HG03196 (cell line): ENCODE data around the gene CATSPERD.

ENCODE experiments used
- ATAC-seq: cut with Tn5 transposase; IDR thresholded peaks from one replicate; pipeline ENCODE4 v1.9.1; 2021; ENCODE audit not compliant: unreplicated experiment

Gene CATSPERD

DNA sequence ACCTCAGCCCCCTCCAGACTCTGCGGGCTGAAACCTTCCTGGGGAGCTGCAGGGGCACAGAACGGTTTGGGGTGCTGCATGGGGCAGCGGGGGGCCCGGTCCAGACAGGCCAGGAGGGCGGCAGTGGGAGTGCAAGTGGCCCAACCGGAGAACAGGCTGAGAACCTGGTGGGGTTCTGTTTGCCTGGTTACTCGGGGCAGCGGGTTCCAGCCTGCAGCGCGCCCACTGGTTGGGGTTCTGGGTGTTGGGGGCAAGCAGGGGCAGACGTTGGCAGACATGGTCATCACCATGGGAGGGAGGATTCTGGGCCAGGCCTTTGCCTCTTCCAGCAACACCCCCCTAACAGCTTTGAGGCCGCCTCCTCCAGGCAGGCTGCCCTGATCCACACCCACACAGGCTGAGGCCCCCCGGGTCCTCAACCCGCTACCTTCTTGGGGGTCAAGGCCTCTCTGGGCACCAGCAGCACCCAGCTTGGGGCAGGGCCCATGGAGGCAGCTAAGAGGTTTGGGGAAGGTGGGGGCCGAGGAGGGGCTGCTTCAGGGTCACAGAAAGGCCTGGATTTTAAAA, 64.2 kb downstream of the CATSPERD start, which contains the start of gene PRR22:
TSS of gene PRR22 (minus strand) at position 166 of the 567 bp plus-strand sequence. CDS start at position 80, 86 bp downstream.
- no peak for ATAC-seq

DNA sequence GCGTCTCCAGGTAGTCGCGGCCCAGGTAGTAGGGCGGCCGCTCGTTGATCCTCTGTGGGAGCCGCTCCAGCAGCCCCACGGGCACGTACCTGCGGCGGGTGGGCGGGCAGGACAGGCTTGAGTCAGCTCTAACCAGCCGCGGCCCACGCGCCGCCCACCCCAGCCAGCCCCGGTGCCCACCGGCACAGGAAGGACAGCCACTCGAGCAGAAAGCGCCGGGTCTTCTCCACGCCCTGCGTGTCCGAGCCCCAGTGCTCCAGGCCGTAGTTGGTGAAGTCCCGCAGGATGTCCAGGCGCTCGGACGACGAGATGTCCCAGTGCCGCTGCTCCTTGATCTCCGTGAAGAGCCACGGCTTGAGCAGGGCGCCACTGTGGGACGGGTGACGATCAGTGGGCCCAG, 65.0 kb downstream of the CATSPERD start:
- no peak for ATAC-seq

DNA sequence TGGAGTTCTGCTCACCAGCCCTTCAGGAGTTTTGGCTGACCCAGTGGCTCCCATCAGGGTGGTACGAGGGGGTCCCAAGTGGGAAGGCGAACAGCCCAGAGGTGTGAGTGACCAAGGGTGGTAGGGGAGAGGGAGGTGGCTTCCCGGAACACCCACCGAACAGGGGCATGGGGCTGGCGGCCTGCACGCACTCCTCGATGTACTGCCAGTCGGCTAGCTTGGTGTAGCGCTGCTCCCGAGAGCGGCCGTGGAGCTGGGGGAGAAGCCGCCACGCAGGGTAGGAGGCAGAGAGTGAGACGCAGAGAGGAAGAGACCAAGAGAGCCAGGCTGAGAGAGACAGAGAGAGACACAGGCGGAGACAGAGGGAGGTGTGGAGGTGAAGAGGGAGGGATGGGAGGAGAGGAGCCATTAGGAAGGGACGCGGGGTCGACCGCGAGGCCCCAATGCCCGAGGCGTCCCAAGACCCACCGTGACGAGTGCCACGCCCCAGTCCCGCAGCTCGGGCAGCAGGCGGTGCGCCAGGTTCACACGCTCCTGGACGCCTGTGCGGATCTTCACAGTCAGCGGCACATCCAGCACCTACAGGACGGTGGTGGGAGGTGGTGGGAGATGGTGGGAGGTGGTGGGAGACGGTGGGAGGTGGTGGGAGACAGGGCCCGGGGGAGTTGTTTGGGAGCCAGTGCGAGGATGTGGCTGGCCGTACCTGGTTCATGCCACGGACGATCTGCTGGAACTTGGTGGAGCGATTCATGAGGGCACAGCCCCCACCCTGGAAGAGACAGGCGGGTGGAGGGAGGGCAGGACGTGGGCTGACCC, 66.4 kb downstream of the CATSPERD start:
- no peak for ATAC-seq

DNA sequence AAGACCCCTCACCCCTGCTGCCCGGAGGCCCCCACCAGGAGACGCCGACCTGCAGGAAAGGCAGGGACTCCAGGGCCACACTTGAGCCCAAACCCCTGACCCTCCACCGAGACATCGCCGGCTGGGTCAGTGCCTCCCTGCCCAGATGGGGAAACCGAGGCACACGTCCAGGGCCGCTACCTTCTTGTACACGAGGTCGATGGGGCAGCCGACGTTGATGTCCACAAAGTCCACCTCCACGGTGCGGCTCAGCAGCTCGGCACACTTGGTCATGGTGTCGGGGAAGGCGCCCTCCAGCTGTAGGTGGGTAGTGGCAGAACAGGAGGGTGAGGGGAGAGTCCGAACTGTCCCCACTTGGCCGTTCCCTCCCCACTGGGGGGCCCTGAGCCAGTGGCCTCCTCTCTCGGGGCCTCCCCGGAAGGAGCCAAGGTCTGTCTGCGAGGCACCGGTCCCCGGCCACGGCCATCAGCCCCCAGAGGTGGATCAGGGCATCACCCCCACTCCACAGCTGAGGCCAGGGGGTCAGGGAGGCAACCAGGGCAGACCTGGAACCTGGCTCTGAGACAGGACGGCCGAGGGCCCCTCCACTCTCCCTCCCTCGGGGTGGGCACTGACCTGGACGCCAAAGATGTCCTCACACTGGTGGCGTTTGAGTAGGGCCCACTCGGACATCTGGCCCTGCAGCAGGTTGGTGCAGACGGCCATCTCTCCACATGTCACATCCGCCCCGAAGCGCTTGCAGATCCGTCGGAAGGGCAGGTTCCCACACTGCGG, 67.2 kb downstream of the CATSPERD start:
- no peak for ATAC-seq

DNA sequence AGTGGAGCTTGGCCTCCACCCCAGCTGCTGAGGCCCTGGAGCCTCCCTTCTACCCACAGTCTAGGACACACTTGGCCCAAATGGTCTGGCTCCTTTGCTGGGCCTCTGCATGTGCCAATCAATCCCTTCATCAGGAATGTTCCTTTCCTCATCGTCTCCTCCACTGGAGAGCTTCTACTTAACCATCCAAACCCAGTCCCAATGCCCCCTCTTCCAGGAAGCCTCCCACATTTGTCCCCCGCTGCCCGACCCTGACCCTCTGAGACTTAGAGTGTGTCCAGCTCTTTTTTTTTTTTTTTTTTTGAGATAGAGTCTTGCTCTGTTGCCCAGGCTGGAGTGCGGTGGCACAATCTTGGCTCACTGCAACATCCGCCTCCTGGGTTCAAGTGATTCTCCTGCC, 68.0 kb downstream of the CATSPERD start:
- ATAC-seq, result no peak

DNA sequence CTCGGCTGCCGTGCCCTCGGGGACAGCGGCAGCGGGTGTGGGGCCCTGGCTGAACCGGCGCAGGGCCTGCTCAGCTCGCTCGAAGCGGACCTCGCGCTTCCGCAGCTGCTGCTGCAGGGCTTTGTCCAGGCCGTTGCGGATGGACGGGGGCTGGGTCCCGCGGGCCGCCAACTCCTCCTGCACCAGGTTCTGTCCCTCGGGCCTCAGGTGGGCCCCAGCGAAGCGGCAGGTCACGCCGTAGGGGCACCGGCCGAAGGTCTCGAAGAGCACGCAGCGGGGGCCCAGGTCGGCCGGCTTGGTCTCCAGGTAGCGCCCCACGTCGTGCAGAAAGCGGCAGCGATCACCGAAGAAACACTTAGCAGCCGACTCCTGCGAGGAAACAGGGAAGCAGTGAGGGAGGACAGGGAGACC, 68.9 kb downstream of the CATSPERD start:
- no peak for ATAC-seq

DNA sequence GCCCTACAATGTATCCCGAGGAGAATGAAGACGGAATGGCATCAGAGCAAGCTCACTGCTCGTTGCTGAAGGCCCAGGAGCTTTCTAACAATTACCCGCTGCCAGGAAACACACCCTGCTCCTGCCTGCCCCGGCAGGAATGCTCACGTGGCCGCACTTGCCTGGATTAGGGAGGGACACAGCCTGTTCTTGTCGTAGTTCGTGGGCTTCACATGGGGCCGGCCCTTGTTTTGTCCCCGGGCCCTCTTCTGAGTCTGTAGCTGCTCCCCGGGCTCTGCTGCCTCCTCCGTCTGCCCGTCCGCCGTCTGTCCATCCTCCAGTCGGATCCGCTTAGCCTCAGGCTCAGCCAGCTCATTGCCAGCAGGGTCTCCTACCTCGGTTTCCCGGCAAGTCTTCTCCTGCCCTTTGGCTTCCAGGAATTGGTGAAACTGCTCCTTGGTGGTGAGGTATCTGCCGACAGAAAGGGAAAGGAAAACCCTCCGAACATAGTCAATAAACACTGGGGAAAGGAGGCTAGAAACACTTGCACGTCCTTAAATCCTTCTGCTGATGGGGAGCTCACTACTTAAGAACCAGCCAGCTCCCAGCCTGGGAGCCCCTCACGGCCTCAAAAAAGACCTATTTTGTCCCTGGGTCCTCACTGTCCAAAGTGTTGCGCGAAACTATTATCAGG, 69.6 kb downstream of the CATSPERD start:
- no peak for ATAC-seq

DNA sequence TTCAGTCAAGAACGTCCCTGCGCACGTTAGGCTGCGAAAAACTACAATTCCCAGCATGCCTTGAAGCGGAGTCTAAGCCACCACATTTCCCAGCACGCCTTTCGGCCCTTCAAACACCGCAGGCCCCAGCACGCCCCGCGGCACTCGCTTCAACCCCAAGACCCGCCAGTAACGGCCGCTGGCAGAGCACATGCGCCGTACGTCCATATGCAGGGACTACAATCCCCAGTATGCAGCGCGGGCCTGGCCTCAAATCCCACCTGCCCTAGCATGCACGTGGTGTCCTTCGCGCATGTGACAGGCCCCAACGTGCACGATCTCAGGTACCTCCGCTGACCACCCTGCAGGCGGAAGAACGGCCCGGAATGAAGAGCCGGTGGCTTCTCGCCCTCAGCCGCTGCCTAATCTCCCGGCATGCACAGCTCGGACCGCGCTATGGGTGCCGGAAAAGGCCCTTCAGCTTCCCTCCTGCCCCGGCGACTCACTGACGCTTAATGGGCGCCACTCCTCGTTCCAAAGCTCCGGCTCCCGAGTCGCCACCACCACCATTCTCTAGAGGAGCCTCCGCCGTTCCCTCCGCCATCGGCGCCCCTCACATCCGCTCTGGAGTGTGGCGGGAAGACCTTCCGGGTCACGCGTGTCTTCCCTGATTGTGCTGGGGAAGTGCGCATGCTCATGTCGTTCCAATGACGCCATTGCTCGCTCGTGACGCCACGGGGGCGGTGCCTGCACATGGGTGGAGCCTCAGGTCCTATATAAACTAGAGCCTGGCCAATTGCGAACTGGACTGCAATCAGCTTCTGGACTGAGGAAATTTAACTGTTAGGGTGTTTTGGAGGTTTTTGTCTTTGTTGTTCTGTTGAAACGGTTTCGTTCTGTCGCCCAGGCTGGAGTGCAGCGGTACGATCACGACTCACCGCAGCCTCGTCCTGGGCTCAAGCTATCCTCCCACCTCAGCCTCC, 70.4 kb downstream of the CATSPERD start, which contains the start of gene DUS3L:
TSS of gene DUS3L (minus strand) at position 605 of the 962 bp plus-strand sequence. CDS start at position 583, 22 bp downstream.
- ATAC-seq, result peak; percentile 86

DNA sequence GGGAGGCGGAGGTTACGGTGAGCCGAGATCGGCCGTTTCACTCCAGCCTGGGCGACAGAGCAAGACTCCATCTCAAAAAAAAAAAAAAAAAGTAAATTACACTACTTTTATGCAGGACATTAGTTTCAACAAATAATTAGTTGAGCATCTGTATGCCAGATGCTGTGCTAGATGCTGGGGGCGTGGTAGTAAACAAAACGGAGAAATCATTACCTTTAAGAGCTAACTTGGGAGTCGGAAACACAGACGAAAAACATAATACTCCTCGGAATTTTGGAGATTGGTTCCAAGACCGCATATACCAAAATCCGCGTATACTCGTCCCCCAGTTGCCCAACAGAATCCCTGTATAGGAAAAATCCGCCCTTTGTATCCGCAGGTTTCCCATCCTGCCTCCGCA, 71.8 kb downstream of the CATSPERD start:
- no peak for ATAC-seq

DNA sequence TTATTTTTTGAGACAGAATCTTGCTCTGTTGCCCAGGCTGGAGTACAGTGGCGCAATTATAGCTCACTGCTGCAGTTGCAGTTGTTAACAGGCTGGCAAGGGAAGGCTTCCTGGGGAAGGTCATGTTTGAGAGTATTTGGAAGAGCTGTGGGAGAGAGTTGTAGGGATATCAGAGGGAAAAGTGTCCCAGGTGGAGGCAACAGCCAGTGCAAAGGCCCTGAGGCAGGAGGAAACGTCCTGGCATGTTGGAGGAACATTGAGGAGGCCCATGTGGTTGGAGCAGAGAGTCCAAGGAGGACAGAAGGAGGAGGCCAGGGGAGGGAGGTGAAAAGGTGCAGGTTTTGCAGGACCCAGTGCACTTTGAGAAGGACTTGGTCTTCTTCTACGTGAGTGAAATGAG, 72.8 kb downstream of the CATSPERD start:
- ATAC-seq, result no peak

DNA sequence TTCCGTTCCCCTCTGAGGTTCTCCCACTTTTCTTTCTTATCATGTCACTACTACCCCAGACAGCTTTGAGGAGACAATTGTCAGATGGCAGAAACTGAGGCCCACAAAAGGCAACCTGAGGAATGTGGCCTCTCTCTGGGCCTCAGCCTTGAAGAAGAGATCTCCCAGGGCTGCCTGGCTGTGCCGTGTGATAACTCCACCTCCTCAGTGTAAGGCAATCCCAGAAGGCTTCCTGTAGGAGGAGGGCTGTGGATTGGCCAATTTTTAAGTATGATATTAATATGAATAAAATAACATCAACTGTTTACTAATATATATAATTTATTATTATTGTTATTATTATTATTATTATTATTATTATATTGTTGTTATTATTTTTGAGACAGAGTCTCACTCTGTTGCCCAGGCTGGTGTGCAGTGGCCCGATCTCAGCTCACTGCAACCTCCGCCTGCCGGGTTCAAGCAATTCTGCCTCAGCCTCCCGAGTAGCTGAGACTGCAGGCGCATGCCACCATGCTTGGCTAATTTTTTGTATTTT, 75.0 kb downstream of the CATSPERD start:
- ATAC-seq, result no peak

DNA sequence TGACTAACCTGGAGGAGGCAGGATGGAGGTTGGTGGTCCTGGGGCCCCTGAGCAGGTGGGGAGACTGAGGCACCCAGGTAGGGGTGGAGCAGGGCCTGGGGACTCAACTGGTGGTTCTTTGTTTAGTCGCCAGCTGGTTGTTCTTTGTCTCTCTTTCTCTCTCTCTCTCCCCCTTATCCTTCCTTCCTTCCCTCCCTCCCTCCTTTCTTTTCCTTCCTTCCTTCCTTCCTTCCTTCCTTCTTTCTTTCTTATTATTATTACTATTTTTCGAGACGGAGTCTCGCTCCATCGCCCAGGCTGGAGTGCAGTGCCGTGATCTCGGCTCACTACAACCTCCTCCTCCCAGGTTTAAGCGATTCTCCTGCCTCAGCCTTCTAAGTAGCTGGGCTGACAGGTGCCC, 77.8 kb downstream of the CATSPERD start:
- no peak for ATAC-seq

DNA sequence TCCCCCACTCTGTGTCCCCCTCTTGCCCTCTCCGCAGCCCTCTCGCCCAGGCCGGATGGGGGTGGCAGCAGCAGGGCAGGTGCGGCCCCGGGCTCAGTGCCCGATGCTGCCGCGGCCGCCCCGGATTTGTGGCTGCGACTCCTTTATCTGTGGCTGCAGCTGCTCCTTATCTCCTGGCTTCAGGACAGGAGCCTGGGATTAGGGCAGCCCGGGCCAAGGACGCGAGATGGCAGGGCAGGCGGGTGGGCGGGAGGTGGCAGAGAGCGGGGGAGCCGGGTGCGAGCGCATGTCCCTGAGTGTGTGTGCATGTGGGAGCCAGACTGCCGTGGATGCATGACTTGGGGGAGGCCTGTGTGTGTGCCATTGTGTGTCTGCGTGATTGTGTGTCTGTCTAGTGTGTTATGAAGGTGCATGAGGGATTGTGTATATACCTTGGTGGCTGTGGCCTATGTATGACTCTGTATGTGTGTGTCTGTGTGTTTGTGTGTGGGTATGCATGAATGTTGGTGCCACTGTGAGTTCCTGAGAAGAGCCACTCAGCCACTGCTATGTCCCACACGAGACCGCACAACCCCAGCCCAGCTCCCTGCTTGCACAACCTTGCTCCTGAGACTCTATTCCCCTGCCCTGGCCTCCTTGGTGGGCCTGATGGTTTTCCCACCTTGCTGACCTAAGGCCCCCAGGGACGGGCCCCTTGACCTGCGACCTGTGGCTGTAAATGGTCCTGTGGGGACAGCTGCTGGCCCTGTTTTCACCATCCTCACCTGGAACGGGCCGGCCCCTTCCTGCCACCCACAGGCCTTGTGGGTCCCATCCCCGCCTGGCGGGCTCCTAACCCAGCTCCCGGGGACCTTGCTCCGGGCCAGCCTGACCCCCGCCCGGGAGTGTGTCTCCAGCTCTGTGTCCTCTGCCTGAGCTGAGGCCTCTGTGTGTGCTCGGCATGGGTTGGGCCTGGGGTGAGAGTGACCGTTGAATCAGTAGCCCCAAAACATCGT, 79.1 kb downstream of the CATSPERD start:
- no peak for ATAC-seq

DNA sequence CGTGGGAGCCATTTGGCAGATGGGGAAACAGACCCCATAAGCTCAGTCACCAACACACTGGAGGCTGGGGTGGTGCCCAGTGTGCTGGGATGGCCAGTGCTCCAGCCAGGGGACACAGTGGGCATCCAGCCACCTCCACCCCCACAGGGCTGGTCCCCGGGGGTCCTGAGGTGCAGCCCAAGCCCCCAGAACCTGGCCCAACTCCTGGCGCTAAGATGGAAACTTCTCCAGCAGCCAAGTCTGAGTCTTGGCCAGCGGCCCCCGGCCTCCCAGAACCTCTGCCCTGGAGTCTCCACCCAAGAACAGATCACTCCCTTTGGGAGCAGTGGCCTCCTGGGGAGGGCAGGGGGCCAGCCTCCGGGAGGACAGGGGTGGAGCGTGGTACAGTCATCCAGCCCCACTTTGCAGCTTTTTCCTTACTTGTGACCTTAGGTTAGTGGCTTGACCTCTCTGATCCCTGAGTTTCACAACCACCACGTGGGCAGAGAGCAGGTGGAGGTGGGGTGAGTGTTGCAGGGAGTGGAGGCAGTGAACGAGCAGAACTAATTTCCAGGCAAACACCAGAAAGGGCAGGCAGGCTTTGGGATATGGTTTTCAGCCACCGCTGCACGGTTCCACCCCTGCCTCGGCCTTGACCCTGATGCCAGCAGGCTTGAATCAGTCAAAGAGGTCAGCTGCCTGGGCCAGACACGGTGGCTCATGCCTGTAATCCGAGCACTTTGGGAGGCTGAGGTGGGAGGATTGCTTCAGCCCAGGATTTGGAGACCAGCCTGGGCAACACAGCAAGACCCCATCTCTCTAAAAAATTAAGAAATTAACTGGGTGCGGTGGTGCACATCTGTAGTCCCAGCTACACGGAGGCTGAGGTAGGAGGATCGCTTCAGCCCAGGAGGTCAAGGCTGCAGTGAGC, 80.2 kb downstream of the CATSPERD start:
- no peak for ATAC-seq

DNA sequence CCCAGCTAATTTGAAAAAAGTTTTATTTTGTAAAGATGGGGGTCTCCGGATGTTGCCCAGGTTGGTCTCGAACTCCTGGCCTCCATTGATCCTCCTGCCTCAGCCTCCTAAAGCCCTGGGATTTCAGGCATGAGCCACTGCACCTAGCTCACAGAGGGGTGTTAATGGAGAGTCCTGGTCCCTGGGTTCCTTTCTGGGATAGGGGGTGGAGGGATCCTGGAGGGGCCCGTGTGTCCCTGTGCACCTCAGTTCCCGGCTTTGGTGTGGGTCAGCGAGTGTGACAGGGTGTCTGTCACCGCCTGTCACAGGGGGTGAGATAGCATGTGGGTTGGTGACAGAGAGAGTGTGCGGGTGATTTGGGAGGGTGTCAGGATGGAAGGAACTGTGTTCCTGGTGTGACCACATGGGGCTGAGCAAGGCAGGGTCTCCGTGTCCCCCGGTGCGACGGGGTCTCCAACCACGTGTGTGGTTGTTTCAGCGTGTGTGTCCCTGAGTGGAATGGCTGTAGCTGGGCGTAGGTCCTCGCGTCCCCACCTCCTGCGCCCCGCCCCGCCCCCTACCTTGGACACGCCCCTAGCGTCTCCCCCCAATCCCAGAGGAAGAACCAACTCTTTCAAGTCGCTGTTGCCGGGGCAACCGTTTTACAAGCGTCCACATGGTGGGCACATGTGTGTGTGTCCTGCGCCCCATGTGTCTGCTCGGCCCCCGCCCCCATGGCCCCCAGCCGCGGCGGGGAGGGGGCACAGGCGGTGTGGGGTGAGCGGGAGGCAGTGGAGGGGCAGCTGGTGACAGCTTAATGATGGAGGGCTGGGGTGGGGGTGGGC, 81.6 kb downstream of the CATSPERD start:
- no peak for ATAC-seq

DNA sequence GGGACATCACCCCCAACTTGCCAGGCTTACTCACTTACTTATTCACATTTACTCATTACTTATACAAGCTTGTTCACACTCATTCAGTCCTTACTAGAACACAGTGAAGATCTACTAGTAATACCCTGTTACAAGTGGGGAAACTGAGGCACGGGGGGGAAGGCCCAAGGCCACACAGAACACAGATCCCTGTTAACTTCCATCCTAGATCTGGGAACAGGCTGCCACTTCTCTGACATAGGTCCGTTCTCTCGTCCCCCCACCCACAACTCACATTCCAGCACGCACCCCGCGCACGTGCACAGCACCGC, 83.0 kb downstream of the CATSPERD start:
- ATAC-seq, result no peak
